Stimulated activated memory B cell treated with anti-CD40 and anti-IgM and Interleukin-4, amounts not matched to agents 10 μg/mL and 1 μg/mL and 100 μg/mL, for 72 hours (primary cell): ENCODE measurements around the gene TENM4.

Experiments used
- ATAC-seq: fragments of 150-1000 bp; cut with Tn5 transposase; 2 replicates; pipeline ENCODE4 v1.10.0; 2021
- H3K27ac Mint-ChIP-seq: one replicate; pipeline ENCODE4 v1.8.0; 2022; ENCODE audit warnings: mild to moderate bottlenecking, mixed read lengths
- H3K27me3 Mint-ChIP-seq: one replicate; pipeline ENCODE4 v1.8.0; 2022; ENCODE audit warnings: mixed read lengths
- H3K36me3 Mint-ChIP-seq: one replicate; pipeline ENCODE4 v1.8.0; 2022; ENCODE audit warnings: mixed read lengths
- H3K4me1 Mint-ChIP-seq: one replicate; pipeline ENCODE4 v1.8.0; 2022; ENCODE audit warnings: mixed read lengths
- H3K4me3 Mint-ChIP-seq: one replicate; pipeline ENCODE4 v1.8.0; 2022; ENCODE audit warnings: mild to moderate bottlenecking, moderate library complexity, mixed read lengths
- H3K9me3 Mint-ChIP-seq: one replicate; pipeline ENCODE4 v1.8.0; 2022; ENCODE audit warnings: mixed read lengths

Gene TENM4

GRCh38 chr11:79089601-79090000, 351.2 kb downstream of the TENM4 start:
- no peaks in the 10 kb centered on the region for H3K27me3 Mint-ChIP-seq
- no peaks in the 10 kb centered on the region for H3K4me1 Mint-ChIP-seq
- no peak overlapping the region for H3K27ac Mint-ChIP-seq
- H3K36me3 Mint-ChIP-seq = no peaks in the 10 kb centered on the region
- no peak for ATAC-seq
- H3K4me3 Mint-ChIP-seq = no peak overlapping the region
- peaks cover 3% of the 10 kb centered on the region for H3K9me3 Mint-ChIP-seq

- no peak overlapping the region for H3K27ac Mint-ChIP-seq
- H3K4me3 Mint-ChIP-seq = no peak overlapping the region
- no peaks in the 10 kb centered on the region for H3K36me3 Mint-ChIP-seq
- H3K27me3 Mint-ChIP-seq = no peaks in the 10 kb centered on the region
- H3K9me3 Mint-ChIP-seq = peaks cover 3% of the 10 kb centered on the region
- ATAC-seq = no peak
- H3K4me1 Mint-ChIP-seq = no peaks in the 10 kb centered on the region
Measured at GRCh38 chr11:79088967-79089366, 351.9 kb downstream of the TENM4 start.

GRCh38 chr11:79087961-79088318, 352.9 kb downstream of the TENM4 start:
- H3K9me3 Mint-ChIP-seq = no peaks in the 10 kb centered on the region
- no peaks in the 10 kb centered on the region for H3K27me3 Mint-ChIP-seq
- no peaks in the 10 kb centered on the region for H3K36me3 Mint-ChIP-seq
- no peak overlapping the region for H3K27ac Mint-ChIP-seq
- no peaks in the 10 kb centered on the region for H3K4me1 Mint-ChIP-seq
- H3K4me3 Mint-ChIP-seq = no peak overlapping the region
- ATAC-seq = no peak

- no peaks in the 10 kb centered on the region for H3K4me1 Mint-ChIP-seq
- no peaks in the 10 kb centered on the region for H3K9me3 Mint-ChIP-seq
- H3K27ac Mint-ChIP-seq = no peak overlapping the region
- H3K36me3 Mint-ChIP-seq = no peaks in the 10 kb centered on the region
- H3K4me3 Mint-ChIP-seq = no peak overlapping the region
- H3K27me3 Mint-ChIP-seq = no peaks in the 10 kb centered on the region
- no peak for ATAC-seq
Measured at GRCh38 chr11:79087238-79087960, 353.4 kb downstream of the TENM4 start.

- no peak for ATAC-seq
- H3K4me1 Mint-ChIP-seq = no peaks in the 10 kb centered on the region
- no peaks in the 10 kb centered on the region for H3K36me3 Mint-ChIP-seq
- no peaks in the 10 kb centered on the region for H3K9me3 Mint-ChIP-seq
- no peaks in the 10 kb centered on the region for H3K27me3 Mint-ChIP-seq
- H3K4me3 Mint-ChIP-seq = no peak overlapping the region
- no peak overlapping the region for H3K27ac Mint-ChIP-seq
Measured at GRCh38 chr11:79086056-79086455, 354.8 kb downstream of the TENM4 start.

GRCh38 chr11:79084382-79084781, 356.4 kb downstream of the TENM4 start:
- Mint-ChIP-seq H3K36me3 (no peaks in the 10 kb centered on the region), H3K27ac (no peak overlapping the region), H3K27me3 (no peaks in the 10 kb centered on the region), H3K4me1 (no peaks in the 10 kb centered on the region), H3K9me3 (no peaks in the 10 kb centered on the region), H3K4me3 (no peak overlapping the region)
- ATAC-seq = no peak

- Mint-ChIP-seq H3K4me3 (no peak overlapping the region), H3K9me3 (no peaks in the 10 kb centered on the region), H3K27me3 (no peaks in the 10 kb centered on the region), H3K4me1 (no peaks in the 10 kb centered on the region), H3K36me3 (no peaks in the 10 kb centered on the region), H3K27ac (no peak overlapping the region)
- no peak for ATAC-seq
Measured at GRCh38 chr11:79083352-79083751, 357.5 kb downstream of the TENM4 start.

GRCh38 chr11:79082907-79083306, 357.9 kb downstream of the TENM4 start:
- no peak overlapping the region for H3K4me3 Mint-ChIP-seq
- ATAC-seq = no peak
- no peaks in the 10 kb centered on the region for H3K4me1 Mint-ChIP-seq
- H3K36me3 Mint-ChIP-seq = no peaks in the 10 kb centered on the region
- no peaks in the 10 kb centered on the region for H3K9me3 Mint-ChIP-seq
- no peaks in the 10 kb centered on the region for H3K27me3 Mint-ChIP-seq
- no peak overlapping the region for H3K27ac Mint-ChIP-seq

- Mint-ChIP-seq H3K9me3 (no peaks in the 10 kb centered on the region), H3K36me3 (no peaks in the 10 kb centered on the region), H3K4me3 (no peak overlapping the region), H3K27me3 (no peaks in the 10 kb centered on the region), H3K4me1 (no peaks in the 10 kb centered on the region), H3K27ac (no peak overlapping the region)
- ATAC-seq = no peak
Measured at GRCh38 chr11:79082280-79082679, 358.6 kb downstream of the TENM4 start.

GRCh38 chr11:79081471-79082031, 359.3 kb downstream of the TENM4 start:
- Mint-ChIP-seq H3K36me3 (no peaks in the 10 kb centered on the region), H3K27ac (no peak overlapping the region), H3K4me1 (no peaks in the 10 kb centered on the region), H3K4me3 (no peak overlapping the region), H3K27me3 (no peaks in the 10 kb centered on the region), H3K9me3 (no peaks in the 10 kb centered on the region)
- peak; percentile 47 for ATAC-seq

- H3K4me3 Mint-ChIP-seq = no peak overlapping the region
- H3K27ac Mint-ChIP-seq = no peak overlapping the region
- no peaks in the 10 kb centered on the region for H3K27me3 Mint-ChIP-seq
- peaks cover 8% of the 10 kb centered on the region for H3K9me3 Mint-ChIP-seq
- no peaks in the 10 kb centered on the region for H3K36me3 Mint-ChIP-seq
- no peak for ATAC-seq
- H3K4me1 Mint-ChIP-seq = no peaks in the 10 kb centered on the region
Measured at GRCh38 chr11:79080551-79080950, 360.3 kb downstream of the TENM4 start.

- Mint-ChIP-seq H3K36me3 (no peaks in the 10 kb centered on the region), H3K27me3 (no peaks in the 10 kb centered on the region), H3K27ac (no peak overlapping the region), H3K4me1 (no peaks in the 10 kb centered on the region), H3K4me3 (no peak overlapping the region), H3K9me3 (peaks cover 8% of the 10 kb centered on the region)
- no peak for ATAC-seq
Measured at GRCh38 chr11:79078999-79079398, 361.8 kb downstream of the TENM4 start.

GRCh38 chr11:79078456-79078855, 362.4 kb downstream of the TENM4 start:
- Mint-ChIP-seq H3K4me1 (no peaks in the 10 kb centered on the region), H3K36me3 (no peaks in the 10 kb centered on the region), H3K27me3 (no peaks in the 10 kb centered on the region), H3K9me3 (peaks cover 8% of the 10 kb centered on the region), H3K4me3 (no peak overlapping the region), H3K27ac (no peak overlapping the region)
- no peak for ATAC-seq

GRCh38 chr11:79077702-79078330, 363.0 kb downstream of the TENM4 start:
- no peak for ATAC-seq
- H3K4me1 Mint-ChIP-seq = no peaks in the 10 kb centered on the region
- no peaks in the 10 kb centered on the region for H3K27me3 Mint-ChIP-seq
- no peak overlapping the region for H3K4me3 Mint-ChIP-seq
- H3K36me3 Mint-ChIP-seq = no peaks in the 10 kb centered on the region
- H3K27ac Mint-ChIP-seq = no peak overlapping the region
- peaks cover 8% of the 10 kb centered on the region for H3K9me3 Mint-ChIP-seq

- H3K4me3 Mint-ChIP-seq = no peak overlapping the region
- H3K9me3 Mint-ChIP-seq = peaks cover 8% of the 10 kb centered on the region
- no peaks in the 10 kb centered on the region for H3K36me3 Mint-ChIP-seq
- no peak overlapping the region for H3K27ac Mint-ChIP-seq
- no peak for ATAC-seq
- no peaks in the 10 kb centered on the region for H3K4me1 Mint-ChIP-seq
- H3K27me3 Mint-ChIP-seq = no peaks in the 10 kb centered on the region
Measured at GRCh38 chr11:79076526-79077115, 364.2 kb downstream of the TENM4 start.

- Mint-ChIP-seq H3K4me3 (no peak overlapping the region), H3K27ac (no peak overlapping the region), H3K4me1 (no peaks in the 10 kb centered on the region), H3K9me3 (peaks cover 8% of the 10 kb centered on the region), H3K36me3 (no peaks in the 10 kb centered on the region), H3K27me3 (no peaks in the 10 kb centered on the region)
- no peak for ATAC-seq
Measured at GRCh38 chr11:79074547-79074946, 366.3 kb downstream of the TENM4 start.
